DND-41 (cell line): ENCODE results near the gene TBL1XR1.

Source experiments
- ATAC-seq: fragments of 200-7000 bp; cut with Tn5 transposase; 3 replicates; pipeline ENCODE4 v1.9.1; 2021; ENCODE audit warnings: low read depth; ENCODE audit not compliant: insufficient read depth
- DNase-seq: peaks from one replicate; pipeline ENCODE4 v3.0.0-alpha.2; 2020
- H2AFZ ChIP-seq: 2 replicates; pipeline ENCODE4 v1.6.0; 2012; ENCODE audit warnings: low read depth, low read length
- H3K27ac ChIP-seq: 2 replicates; pipeline ENCODE4 v1.5.1; 2012; ENCODE audit warnings: low read length, inconsistent platforms
- H3K27me3 ChIP-seq: fragments of 200-600 bp; sonication (generic); 2 replicates; pipeline ENCODE4 v1.6.0; 2012; ENCODE audit warnings: low read length, mild to moderate bottlenecking, inconsistent platforms; ENCODE audit not compliant: insufficient read depth, poor library complexity
- H3K36me3 ChIP-seq: 2 replicates; pipeline ENCODE4 v1.5.1; 2012; ENCODE audit warnings: low read length, inconsistent platforms; ENCODE audit not compliant: insufficient read depth
- H3K4me1 ChIP-seq: 2 replicates; pipeline ENCODE4 v1.5.1; 2012; ENCODE audit warnings: mild to moderate bottlenecking, low read length; ENCODE audit not compliant: insufficient read depth
- H3K4me2 ChIP-seq: 2 replicates; pipeline ENCODE4 v1.6.0; 2012; ENCODE audit warnings: mild to moderate bottlenecking, moderate library complexity, low read length, inconsistent platforms; ENCODE audit not compliant: insufficient read depth
- H3K4me3 ChIP-seq, 2 experiments: fragments of 200-600 bp in 1 of 2; shearing (Covaris generic) in 1 of 2; 2 replicates each; pipeline ENCODE4 v1.5.1; 2012 to 2016; ENCODE audit warnings: inconsistent platforms in 2 of 2, low read length in 2 of 2, mild to moderate bottlenecking in 2 of 2, low read depth in 1 of 2, moderate library complexity in 1 of 2
- H3K79me2 ChIP-seq: 2 replicates; pipeline ENCODE4 v1.6.0; 2012; ENCODE audit warnings: low read length, inconsistent platforms; ENCODE audit not compliant: insufficient read depth
- H3K9ac ChIP-seq: 2 replicates; pipeline ENCODE4 v1.6.0; 2012; ENCODE audit warnings: low read depth, mild to moderate bottlenecking, inconsistent platforms, low read length, moderate library complexity
- H3K9me3 ChIP-seq: 2 replicates; pipeline ENCODE4 v1.5.1; 2012; ENCODE audit warnings: low read length, moderate library complexity, mild to moderate bottlenecking, inconsistent platforms; ENCODE audit not compliant: insufficient read depth, severe bottlenecking
- H4K20me1 ChIP-seq: 2 replicates; pipeline ENCODE4 v1.6.0; 2012; ENCODE audit warnings: low read length; ENCODE audit not compliant: insufficient read depth
- CTCF ChIP-seq: IDR thresholded peaks from 2 replicates; pipeline ENCODE4 v1.5.1; 2012; ENCODE audit warnings: borderline replicate concordance, low read length, moderate library complexity, mild to moderate bottlenecking; ENCODE audit not compliant: poor library complexity, severe bottlenecking; ENCODE audit errors: extremely low read depth
- EZH2 ChIP-seq: IDR thresholded peaks from 3 replicates; pipeline ENCODE4 v1.6.1; 2012; ENCODE audit warnings: borderline replicate concordance, low read depth, mild to moderate bottlenecking, moderate library complexity, low read length, inconsistent platforms; ENCODE audit not compliant: severe bottlenecking

Gene TBL1XR1

GRCh38 chr3:177045222-177045621, 152.1 kb downstream of the TBL1XR1 start:
- Histone ChIP-seq H3K4me3 (no peak overlapping the region), H3K79me2 (peaks cover 3% of the 10 kb centered on the region; the same call in 1 of the 2 replicates), H3K27me3 (no peaks in the 10 kb centered on the region), H3K27ac (no peak overlapping the region), H3K9ac (no peak overlapping the region), H3K36me3 (peaks cover 88% of the 10 kb centered on the region), H3K4me2 (no peak overlapping the region), H2AFZ (no peak overlapping the region), H3K9me3 (peaks cover 5% of the 10 kb centered on the region), H3K4me1 (no peaks in the 10 kb centered on the region), H4K20me1 (0 out of 2 replicates have a peak, but pooled peaks cover 2% of the 10 kb centered on the region)
- TF ChIP-seq EZH2 (no peak), CTCF (no peak)
- no peak for DNase-seq
- ATAC-seq = no peak

GRCh38 chr3:177041730-177042551, 155.3 kb downstream of the TBL1XR1 start:
- ATAC-seq (0 out of 3 replicates have a peak, but pooled peaks have one; percentile 17), DNase-seq (no peak)
- Histone ChIP-seq H3K9ac (no peak overlapping the region), H3K4me3 (no peak overlapping the region), H3K27ac (peak overlapping the region; percentile 37; the same call in 1 of the 2 replicates), H2AFZ (no peak overlapping the region), H3K27me3 (no peaks in the 10 kb centered on the region), H3K79me2 (no peaks in the 10 kb centered on the region), H3K36me3 (peaks cover 86% of the 10 kb centered on the region), H3K9me3 (peaks cover 5% of the 10 kb centered on the region), H4K20me1 (no peaks in the 10 kb centered on the region), H3K4me1 (no peaks in the 10 kb centered on the region), H3K4me2 (no peak overlapping the region)
- TF ChIP-seq EZH2 (no peak), CTCF (no peak)

GRCh38 chr3:177041021-177041729, 156.1 kb downstream of the TBL1XR1 start:
- peak overlapping the region; percentile 37; the same call in 1 of the 2 replicates for H3K27ac ChIP-seq
- DNase-seq (no peak), ATAC-seq (peak; percentile 27; the same call in 2 of the 3 replicates)
- no peak for TF ChIP-seq EZH2
- H3K27me3 ChIP-seq = no peaks in the 10 kb centered on the region
- H3K9ac ChIP-seq = no peak overlapping the region
- no peaks in the 10 kb centered on the region for H3K79me2 ChIP-seq
- H3K9me3 ChIP-seq = peaks cover 5% of the 10 kb centered on the region
- no peak overlapping the region for H2AFZ ChIP-seq
- no peaks in the 10 kb centered on the region for H3K4me1 ChIP-seq
- H3K36me3 ChIP-seq = peaks cover 85% of the 10 kb centered on the region
- H4K20me1 ChIP-seq = no peaks in the 10 kb centered on the region
- no peak overlapping the region for H3K4me2 ChIP-seq
- no peak overlapping the region for H3K4me3 ChIP-seq
